IPS-18a (cell line): Measurements from ENCODE around the gene CR1L.
"Not testable (repeated sequence)": the region's sequence is repeated elsewhere in the genome, so short reads cannot be mapped to it uniquely, and the experiment has no call there.

Source experiments
- H3K27ac ChIP-seq: one replicate; pipeline ENCODE4 v1.5.1; 2013; ENCODE audit warnings: low read length
- H3K27me3 ChIP-seq: one replicate; pipeline ENCODE4 v1.6.1; 2013; ENCODE audit warnings: mild to moderate bottlenecking, low read length; ENCODE audit not compliant: control insufficient read depth, insufficient read depth
- H3K36me3 ChIP-seq: one replicate; pipeline ENCODE4 v1.6.1; 2013; ENCODE audit warnings: low read depth, low read length; ENCODE audit not compliant: control insufficient read depth
- H3K4me1 ChIP-seq: one replicate; pipeline ENCODE4 v1.6.1; 2013; ENCODE audit warnings: low read depth, low read length; ENCODE audit not compliant: control insufficient read depth
- H3K4me3 ChIP-seq: one replicate; pipeline ENCODE4 v1.5.1; 2013; ENCODE audit warnings: low read length
- H3K9ac ChIP-seq: one replicate; pipeline ENCODE4 v1.6.1; 2013; ENCODE audit warnings: mild to moderate bottlenecking, low read length, moderate library complexity
- H3K9me3 ChIP-seq: one replicate; pipeline ENCODE4 v1.6.1; 2013; ENCODE audit warnings: low read depth, low read length; ENCODE audit not compliant: control insufficient read depth

The CR1L gene

GRCh38 chr1:207669528-207670009, 24.6 kb downstream of the CR1L start:
- no peak overlapping the region for H3K4me3 ChIP-seq
- no peak overlapping the region for H3K9ac ChIP-seq
- no peaks in the 10 kb centered on the region for H3K9me3 ChIP-seq
- no peaks in the 10 kb centered on the region for H3K36me3 ChIP-seq
- H3K27me3 ChIP-seq: no peaks in the 10 kb centered on the region
- no peak overlapping the region for H3K27ac ChIP-seq
- H3K4me1 ChIP-seq: peaks cover 3% of the 10 kb centered on the region

DNA sequence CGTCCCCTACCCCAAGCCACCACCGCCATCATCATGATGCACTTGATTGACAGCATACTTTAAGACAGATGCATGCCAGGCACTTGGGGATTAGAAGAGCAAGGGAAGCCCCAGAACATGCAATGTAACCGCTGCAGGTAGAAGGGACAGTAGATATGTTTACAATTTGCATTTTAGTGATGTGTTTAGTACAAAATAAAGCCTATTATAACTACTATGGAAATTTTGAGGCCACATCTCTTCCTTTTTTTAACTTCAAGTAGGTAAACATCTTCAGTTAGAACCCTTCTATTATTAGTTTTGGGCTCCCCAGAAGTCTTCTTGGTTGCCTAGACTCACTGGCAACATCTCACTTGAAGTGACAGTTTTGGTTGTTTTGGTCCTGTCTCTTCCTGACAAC, 25.3 kb downstream of the CR1L start:
- Histone ChIP-seq H3K27me3 (no peaks in the 10 kb centered on the region), H3K9ac (no peak overlapping the region), H3K27ac (no peak overlapping the region), H3K9me3 (no peaks in the 10 kb centered on the region), H3K4me3 (no peak overlapping the region), H3K4me1 (peaks cover 3% of the 10 kb centered on the region), H3K36me3 (no peaks in the 10 kb centered on the region)

DNA sequence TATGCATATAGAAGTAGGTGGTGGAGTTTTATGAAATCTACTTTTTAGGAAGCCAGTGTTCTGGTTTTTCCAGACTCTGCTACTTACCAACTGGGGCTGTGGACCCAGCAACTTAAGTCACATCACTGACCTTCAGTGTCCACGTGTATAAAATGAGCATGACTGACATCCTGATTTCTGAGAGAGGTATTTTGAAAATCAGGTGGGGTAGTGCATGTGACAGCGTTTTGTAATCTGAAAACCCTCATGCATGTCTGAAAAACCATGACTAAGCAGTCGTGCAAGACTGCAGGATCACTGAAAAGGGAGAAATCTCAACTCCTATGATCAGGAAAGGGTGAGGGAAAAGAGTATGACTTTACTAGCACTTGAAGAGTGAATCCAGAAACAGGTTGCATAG, 26.1 kb downstream of the CR1L start:
- Histone ChIP-seq H3K27me3 (no peaks in the 10 kb centered on the region), H3K36me3 (no peaks in the 10 kb centered on the region), H3K4me1 (peaks cover 3% of the 10 kb centered on the region), H3K9me3 (no peaks in the 10 kb centered on the region), H3K4me3 (no peak overlapping the region), H3K9ac (no peak overlapping the region), H3K27ac (no peak overlapping the region)

DNA sequence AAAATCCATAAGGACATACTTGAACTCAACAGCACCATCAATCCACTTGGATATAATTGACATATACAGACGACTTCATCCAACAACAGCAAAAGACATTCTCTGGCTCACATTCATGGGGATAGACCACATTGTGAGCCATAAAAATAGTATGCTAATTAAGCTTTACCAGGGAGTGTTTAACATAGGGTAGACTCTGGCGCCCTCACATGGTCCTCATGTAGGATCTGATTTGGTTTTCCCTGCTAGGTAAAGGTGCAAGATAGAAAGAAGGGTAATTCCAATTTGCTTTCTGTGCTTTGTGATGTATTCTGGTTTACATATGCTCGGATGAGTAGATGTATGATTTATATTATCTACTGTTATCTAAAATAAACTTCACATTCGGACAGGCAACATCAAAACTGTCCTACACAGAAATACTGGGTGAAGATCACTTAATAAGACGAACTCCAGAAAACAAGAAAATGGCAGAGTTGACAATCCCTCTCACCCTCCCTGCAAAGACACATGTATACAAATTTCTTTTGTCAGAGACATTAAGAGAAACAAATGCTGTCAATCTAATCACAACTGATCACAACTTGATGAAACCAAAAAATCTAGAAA, 27.7 kb downstream of the CR1L start:
- no peaks in the 10 kb centered on the region for H3K36me3 ChIP-seq

DNA sequence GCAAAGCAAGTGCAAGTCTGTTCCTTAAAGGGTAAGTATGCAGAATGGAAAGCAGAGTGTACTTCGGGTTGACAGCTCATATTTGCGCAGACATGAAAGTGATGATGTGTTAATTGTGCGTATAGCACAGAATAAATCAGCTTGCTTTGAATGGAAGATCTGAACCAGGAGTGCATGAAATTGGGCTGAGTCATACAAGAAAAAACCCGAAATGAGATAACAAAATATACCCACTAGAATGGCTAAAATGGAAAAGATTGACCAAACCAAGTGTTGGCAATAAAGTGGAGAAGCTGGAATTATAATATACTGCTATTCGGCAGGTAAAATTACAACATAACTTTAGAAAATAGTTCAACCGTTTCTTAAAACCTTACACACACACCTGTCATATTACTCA, 28.5 kb downstream of the CR1L start:
- H3K4me3 ChIP-seq: no peak overlapping the region
- H3K4me1 ChIP-seq: peaks cover 3% of the 10 kb centered on the region
- H3K9ac ChIP-seq: no peak overlapping the region
- no peaks in the 10 kb centered on the region for H3K9me3 ChIP-seq
- no peak overlapping the region for H3K27ac ChIP-seq
- H3K36me3 ChIP-seq: no peaks in the 10 kb centered on the region
- no peaks in the 10 kb centered on the region for H3K27me3 ChIP-seq

More for the DNA sequence above, 27.7 kb downstream of the CR1L start:
- Histone ChIP-seq H3K4me1 (peaks cover 3% of the 10 kb centered on the region), H3K27ac (no peak overlapping the region), H3K27me3 (no peaks in the 10 kb centered on the region), H3K4me3 (no peak overlapping the region), H3K9me3 (no peaks in the 10 kb centered on the region), H3K9ac (no peak overlapping the region)

DNA sequence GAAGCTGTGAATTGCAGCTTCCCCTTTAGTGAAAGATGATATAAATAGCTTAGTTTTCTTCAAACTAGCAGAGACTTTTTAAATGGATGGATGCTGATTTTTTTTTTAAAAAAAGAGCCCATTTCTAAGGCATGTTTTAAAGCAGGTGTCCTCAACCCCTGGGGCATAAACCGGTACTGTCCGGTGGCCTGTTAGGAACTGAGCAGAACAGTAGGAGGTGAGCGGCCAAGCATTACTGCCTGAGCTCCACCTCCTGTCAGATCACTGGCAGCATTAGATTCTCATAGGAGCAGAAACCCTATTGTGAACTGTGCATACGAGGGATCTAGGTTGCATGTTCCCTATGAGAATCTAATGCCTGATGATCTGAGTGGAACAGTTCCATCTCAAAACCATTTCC, 31.2 kb downstream of the CR1L start:
- Histone ChIP-seq H3K4me1 (peaks cover 3% of the 10 kb centered on the region), H3K27ac (no peak overlapping the region), H3K36me3 (no peaks in the 10 kb centered on the region), H3K4me3 (no peak overlapping the region), H3K9ac (no peak overlapping the region), H3K27me3 (no peaks in the 10 kb centered on the region), H3K9me3 (no peaks in the 10 kb centered on the region)

DNA sequence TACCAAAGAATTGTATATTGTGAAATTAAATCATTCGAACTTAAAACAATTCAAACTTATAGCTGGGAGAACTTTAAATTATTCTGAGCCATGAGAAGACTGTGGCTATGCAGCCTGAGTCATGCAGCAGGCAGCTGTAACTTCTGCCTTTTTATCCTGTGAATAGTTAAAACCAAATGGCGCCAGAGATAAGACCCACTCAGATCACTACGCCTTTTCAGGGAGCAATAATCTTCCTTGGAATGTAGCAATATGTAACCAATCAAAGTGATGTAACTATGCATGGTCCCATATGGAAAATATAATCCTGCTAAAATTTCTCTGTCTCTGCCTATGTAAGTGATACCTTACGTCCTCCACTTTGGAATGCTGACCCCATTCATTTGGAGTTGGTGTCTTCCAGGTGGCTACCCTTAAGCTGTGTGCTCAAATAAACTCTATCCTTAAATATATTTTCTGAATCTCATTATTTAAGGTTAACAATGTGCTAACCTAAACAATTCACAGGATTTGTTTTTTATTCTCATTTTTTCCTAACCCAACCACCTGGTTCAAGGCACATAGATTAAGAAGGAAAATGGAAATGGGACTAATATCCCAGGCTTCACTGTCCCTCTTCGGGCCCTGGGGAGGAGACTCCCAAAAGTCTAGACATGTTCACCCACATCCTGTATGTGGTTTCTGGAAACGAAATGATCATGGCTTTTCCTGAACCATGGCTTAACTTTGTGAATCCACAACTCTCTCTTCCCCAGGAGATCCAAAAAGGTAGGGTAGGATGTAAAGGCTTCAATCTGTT, 35.9 kb downstream of the CR1L start:
- H3K9ac ChIP-seq, H3K9me3 ChIP-seq, H3K27ac ChIP-seq, H3K27me3 ChIP-seq, H3K4me3 ChIP-seq, H3K4me1 ChIP-seq, H3K36me3 ChIP-seq: not testable (repeated sequence)

DNA sequence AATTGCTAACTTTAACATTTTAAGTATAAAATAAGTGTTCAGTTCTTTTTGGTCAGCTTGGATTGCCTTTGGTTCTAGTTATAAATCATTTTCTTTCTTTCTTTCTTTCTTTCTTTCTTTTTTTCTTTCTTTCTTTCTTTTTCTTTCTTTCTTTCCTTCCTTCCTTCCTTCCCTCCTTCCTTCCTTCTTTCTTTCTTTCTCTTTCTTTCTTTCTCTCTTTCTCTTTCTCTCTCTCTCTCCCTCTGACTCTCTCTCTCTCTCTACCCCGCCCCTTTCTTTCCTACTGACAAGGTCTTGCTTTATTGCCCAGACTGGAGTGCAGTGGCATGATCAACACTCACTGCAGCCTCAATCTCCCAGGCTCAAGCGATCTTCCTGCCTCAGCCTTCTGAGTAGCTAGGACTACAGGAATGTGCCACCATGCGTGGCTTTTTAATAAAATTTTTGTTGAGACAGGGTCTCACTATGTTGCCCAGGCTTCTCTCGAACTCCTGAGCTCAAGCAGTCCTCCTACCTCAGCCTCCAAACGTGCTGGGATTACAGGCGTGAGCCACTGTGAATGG, 38.0 kb downstream of the CR1L start:
- H3K9me3 ChIP-seq, H3K27me3 ChIP-seq, H3K4me1 ChIP-seq, H3K9ac ChIP-seq, H3K4me3 ChIP-seq, H3K27ac ChIP-seq, H3K36me3 ChIP-seq: not testable (repeated sequence)

- H3K4me1 ChIP-seq, H3K27ac ChIP-seq, H3K9ac ChIP-seq, H3K27me3 ChIP-seq, H3K36me3 ChIP-seq, H3K4me3 ChIP-seq, H3K9me3 ChIP-seq: not testable (repeated sequence)
Observed at GRCh38 chr1:207690551-207690950, 45.6 kb downstream of the CR1L start.

DNA sequence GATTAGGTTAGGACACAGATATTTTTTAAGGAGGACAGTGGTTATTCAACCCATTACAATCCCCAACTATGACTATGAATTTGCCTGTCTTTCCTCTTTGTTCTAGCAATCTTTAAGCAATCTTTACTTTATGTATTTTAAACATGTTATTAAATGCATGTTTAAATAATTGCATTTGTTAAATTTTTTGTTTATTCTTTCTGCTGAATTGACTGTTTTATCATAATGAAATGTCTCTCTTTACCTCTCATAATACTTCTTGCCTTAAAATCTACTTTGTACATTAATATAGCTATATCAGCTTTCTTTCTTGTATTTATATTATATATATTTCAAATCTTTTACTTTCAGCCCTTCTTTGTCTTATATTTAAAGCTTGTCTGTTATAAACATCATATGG, 46.1 kb downstream of the CR1L start:
- no peaks in the 10 kb centered on the region for H3K27me3 ChIP-seq
- H3K36me3 ChIP-seq: no peaks in the 10 kb centered on the region
- H3K4me1 ChIP-seq: no peaks in the 10 kb centered on the region
- H3K4me3 ChIP-seq: no peak overlapping the region
- H3K9me3 ChIP-seq: no peaks in the 10 kb centered on the region
- H3K27ac ChIP-seq: no peak overlapping the region
- no peak overlapping the region for H3K9ac ChIP-seq

DNA sequence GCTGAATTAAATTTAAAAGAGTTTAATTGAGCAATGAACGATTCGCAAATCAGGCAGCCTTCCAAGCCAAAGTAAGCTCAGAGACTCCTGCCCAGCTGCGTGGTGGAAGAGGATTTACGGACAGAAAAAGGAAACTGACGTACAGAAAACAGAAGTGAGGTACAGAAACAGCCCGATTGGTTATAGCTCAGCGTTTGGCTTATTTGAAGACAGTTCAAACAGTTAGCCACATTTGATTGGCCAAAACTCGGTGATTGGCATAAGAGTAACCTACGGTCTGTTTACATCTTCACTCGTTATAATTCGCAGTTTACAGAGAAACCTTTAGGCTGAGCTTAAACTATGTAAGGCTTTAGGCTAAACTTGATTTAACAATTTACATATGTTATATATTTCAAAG, 46.9 kb downstream of the CR1L start:
- Histone ChIP-seq H3K27ac (no peak overlapping the region), H3K9ac (no peak overlapping the region), H3K36me3 (no peaks in the 10 kb centered on the region), H3K27me3 (no peaks in the 10 kb centered on the region), H3K4me3 (no peak overlapping the region), H3K4me1 (no peaks in the 10 kb centered on the region), H3K9me3 (no peaks in the 10 kb centered on the region)

DNA sequence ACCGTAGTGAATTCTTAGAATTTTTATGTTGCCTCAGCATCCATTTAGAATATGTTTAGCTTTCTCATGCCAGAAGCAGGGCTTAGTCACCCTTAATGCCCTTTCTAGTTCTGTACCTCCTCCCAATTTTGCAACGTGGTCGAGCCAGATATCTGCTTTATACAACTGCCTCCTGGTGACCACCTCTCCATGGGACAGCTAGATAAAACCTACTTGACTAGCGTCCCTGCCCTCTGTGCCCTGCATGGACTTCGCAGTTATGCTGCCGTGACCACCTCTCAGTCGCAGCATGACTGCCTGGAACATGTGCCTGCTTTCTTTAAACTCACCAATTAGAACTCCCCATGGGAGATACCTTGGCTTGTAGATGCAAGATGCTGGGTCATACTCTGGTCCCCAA, 47.4 kb downstream of the CR1L start:
- H3K36me3 ChIP-seq, H3K27ac ChIP-seq, H3K9me3 ChIP-seq, H3K4me3 ChIP-seq, H3K9ac ChIP-seq, H3K27me3 ChIP-seq, H3K4me1 ChIP-seq: not testable (repeated sequence)
